ENCODE results near the gene CCN2.

DNA sequence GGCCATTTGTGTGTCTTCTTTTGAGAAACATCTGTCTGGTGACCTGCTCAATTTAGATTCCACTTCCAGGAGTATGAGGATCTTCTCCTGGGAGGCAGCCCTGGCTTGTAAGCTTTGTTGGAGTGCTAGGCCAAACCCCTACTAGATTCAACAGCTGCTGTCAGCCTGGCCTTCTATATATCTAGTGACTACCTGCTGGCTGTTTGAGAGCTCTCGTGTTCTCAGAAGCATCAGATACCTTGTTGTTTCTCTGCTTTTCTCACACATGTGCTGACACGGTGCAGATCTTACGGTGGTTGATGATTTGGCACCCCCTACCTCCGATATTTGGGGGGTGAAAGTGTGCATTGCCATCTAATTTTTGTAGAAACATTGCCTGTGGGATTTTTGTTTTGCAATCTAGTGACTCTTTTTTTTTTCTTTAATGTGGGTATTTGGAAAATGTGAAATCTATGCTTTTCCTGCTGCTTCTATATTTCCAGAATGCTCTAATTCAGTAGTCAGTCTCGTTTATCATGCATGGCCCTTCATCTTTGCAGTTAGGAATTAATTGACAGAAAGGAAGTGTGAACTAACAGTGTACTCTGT is 4.7 kb downstream of the CCN2 start:
- TF ChIP-seq, protein P1, sequence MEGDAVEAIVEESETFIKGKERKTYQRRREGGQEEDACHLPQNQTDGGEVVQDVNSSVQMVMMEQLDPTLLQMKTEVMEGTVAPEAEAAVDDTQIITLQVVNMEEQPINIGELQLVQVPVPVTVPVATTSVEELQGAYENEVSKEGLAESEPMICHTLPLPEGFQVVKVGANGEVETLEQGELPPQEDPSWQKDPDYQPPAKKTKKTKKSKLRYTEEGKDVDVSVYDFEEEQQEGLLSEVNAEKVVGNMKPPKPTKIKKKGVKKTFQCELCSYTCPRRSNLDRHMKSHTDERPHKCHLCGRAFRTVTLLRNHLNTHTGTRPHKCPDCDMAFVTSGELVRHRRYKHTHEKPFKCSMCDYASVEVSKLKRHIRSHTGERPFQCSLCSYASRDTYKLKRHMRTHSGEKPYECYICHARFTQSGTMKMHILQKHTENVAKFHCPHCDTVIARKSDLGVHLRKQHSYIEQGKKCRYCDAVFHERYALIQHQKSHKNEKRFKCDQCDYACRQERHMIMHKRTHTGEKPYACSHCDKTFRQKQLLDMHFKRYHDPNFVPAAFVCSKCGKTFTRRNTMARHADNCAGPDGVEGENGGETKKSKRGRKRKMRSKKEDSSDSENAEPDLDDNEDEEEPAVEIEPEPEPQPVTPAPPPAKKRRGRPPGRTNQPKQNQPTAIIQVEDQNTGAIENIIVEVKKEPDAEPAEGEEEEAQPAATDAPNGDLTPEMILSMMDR (conservative IDR thresholded peaks at IDR 0.05 in 1 of 2, IDR thresholded peaks at IDR 0.05 in 1 of 2; ENCODE audit: low read depth in 1 of 2, low read length in 2 of 2) = no peak
- no peak for TF ChIP-seq EZH2 (IDR thresholded peaks at IDR 0.05; ENCODE audit: low read length, missing control alignments)

Data from fibroblast of lung (primary cell).